ENCODE data around the gene CTBP2. TPM values are rescaled to one million over a fixed set of nuclear protein-coding genes. Genes with fewer than 3 reads are reported as not detected.

The CTBP2 gene
- total RNA-seq, 1 experiment from 2014 or later: 77.8 TPM

DNA sequence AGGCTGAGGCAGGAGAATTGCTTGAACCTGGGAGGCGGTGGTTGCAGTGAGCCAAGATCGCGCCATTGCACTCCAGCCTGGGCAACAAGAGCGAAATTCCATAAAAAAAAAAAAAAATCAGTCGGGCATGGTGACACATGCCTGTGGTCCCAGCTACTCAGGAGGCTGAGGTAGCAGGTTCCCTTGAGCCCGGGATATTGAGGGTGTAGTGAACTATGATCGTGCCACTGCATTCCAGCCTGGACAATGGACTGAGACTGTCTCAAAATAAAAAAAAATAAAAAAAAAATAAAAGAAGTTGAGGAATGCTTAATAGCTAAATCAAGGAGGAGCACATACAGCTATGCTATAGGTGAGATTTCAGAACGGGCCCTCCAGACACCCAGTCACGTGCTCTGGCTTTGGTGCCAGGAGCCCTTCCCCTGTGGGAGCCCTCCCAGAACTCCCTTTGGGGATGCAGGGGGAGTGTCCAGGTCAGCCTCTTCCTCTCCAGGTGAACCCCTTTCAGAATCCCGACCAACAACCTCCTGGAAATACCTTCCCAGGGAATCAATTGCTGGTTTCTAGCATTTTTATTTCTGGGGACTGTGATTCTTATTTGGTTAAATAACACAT, 42.9 kb upstream of the CTBP2 start:
- Histone ChIP-seq H3K27ac (ENCODE audit: low read depth, low read length, poor library complexity, severe bottlenecking) (no peak overlapping the region), H3K27me3 (replicated peaks; ENCODE audit: insufficient read depth, low read depth, low read length, poor library complexity) (peaks cover 5% of the 10 kb centered on the region), H3K4me3 (ENCODE audit: low read depth, low read length, poor library complexity, severe bottlenecking) (no peak overlapping the region), H3K36me3 (ENCODE audit: insufficient read depth, low read length, poor library complexity, severe bottlenecking) (no peaks in the 10 kb centered on the region), H3K4me1 (ENCODE audit: insufficient read depth, low read length, poor library complexity, severe bottlenecking) (no peaks in the 10 kb centered on the region), H3K9me3 (ENCODE audit: low read depth, low read length, poor library complexity, severe bottlenecking) (no peaks in the 10 kb centered on the region)
- ChIA-PET POLR2A (ENCODE audit: low non-redundant PET) (no interaction called here), CTCF (no interaction called here)
- TF ChIP-seq, protein P1, sequence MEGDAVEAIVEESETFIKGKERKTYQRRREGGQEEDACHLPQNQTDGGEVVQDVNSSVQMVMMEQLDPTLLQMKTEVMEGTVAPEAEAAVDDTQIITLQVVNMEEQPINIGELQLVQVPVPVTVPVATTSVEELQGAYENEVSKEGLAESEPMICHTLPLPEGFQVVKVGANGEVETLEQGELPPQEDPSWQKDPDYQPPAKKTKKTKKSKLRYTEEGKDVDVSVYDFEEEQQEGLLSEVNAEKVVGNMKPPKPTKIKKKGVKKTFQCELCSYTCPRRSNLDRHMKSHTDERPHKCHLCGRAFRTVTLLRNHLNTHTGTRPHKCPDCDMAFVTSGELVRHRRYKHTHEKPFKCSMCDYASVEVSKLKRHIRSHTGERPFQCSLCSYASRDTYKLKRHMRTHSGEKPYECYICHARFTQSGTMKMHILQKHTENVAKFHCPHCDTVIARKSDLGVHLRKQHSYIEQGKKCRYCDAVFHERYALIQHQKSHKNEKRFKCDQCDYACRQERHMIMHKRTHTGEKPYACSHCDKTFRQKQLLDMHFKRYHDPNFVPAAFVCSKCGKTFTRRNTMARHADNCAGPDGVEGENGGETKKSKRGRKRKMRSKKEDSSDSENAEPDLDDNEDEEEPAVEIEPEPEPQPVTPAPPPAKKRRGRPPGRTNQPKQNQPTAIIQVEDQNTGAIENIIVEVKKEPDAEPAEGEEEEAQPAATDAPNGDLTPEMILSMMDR (conservative IDR thresholded peaks at IDR 0.05; ENCODE audit: low read depth, low read length): no peak
- intact Hi-C loops (cut with micrococcal nuclease; ENCODE audit: unreplicated experiment): no loop called here
- no TSS peak for BruUV-seq (replicated peaks)
- no peak for DNase-seq (ENCODE audit: low spot score)

DNA sequence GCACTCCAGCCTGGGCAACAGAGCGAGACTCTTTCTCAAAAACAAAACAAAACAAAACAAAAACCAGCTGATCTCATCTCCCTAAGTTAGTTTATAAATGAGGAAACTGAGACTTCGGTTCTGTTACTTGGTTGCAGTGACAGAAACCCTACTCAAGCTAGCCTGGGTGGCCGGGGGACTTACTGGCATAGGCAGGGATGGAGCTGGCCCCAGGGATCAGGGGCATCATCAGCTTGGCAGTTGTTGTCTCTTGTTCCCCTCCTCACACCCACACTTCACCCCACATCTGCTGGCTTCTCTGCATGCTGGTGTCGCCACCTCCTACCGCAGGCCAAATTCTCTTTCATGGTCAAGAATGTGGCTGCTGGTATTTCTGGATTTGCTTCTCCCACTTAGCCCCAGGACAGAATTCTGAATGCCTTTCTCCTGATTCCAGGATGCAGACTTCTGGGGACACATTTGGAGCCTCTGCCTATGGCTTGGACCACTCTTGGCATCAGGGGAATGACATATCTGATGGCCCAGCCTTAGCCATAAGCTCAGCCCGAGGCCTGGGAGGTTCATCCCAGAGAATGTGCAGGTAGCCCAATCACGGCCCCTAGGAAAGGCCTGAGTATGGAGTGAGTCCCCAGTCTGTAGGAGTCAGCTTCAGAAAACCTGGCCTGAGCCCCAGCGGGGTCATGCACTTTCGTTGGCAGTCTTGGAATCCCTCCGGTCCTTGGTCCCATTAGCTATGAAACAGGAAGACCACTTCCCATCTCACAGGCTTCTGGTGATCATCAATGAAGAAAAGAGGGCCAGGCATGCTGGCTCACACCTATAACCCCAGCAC, 41.6 kb upstream of the CTBP2 start:
- no TSS peak for BruUV-seq (replicated peaks)
- Histone ChIP-seq H3K4me3 (ENCODE audit: low read depth, low read length, poor library complexity, severe bottlenecking) (no peak overlapping the region), H3K4me1 (ENCODE audit: insufficient read depth, low read length, poor library complexity, severe bottlenecking) (no peaks in the 10 kb centered on the region), H3K27ac (ENCODE audit: low read depth, low read length, poor library complexity, severe bottlenecking) (no peak overlapping the region), H3K9me3 (ENCODE audit: low read depth, low read length, poor library complexity, severe bottlenecking) (no peaks in the 10 kb centered on the region), H3K36me3 (ENCODE audit: insufficient read depth, low read length, poor library complexity, severe bottlenecking) (no peaks in the 10 kb centered on the region), H3K27me3 (replicated peaks; ENCODE audit: insufficient read depth, low read depth, low read length, poor library complexity) (peaks cover 5% of the 10 kb centered on the region)
- ChIA-PET POLR2A (ENCODE audit: low non-redundant PET) (no interaction called here), CTCF (no interaction called here)
- DNase-seq (ENCODE audit: low spot score): no peak
- no peak for TF ChIP-seq EZH2 (IDR thresholded peaks at IDR 0.05; ENCODE audit: borderline replicate concordance, low read depth, low read length, poor library complexity, severe bottlenecking)
- TF ChIP-seq, protein P1 (conservative IDR thresholded peaks at IDR 0.05; ENCODE audit: low read depth, low read length): no peak
- intact Hi-C loops (cut with micrococcal nuclease; ENCODE audit: unreplicated experiment): no loop called here

DNA sequence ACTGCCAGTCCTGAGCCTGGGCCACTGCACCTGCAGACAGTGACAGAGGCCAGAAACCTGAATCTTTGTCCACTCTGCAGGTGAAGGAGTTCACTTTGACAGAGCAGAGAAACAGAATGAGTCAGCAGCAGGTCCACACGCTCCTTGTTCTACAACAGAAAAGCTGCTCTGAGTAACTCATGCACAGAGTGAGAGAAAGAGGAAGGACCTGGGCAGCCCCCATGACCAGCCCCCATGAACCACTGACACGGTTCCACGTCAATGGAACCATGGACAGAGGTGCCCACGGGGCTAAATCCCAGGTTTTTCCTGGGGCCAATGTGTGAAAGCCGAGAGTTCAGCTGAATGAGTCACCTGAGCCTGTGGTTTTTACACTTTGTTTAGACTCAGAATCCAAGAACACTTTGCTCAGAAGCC, 40.8 kb upstream of the CTBP2 start:
- CTCF ChIA-PET: no interaction called here
- H3K36me3 ChIP-seq (ENCODE audit: insufficient read depth, low read length, poor library complexity, severe bottlenecking): no peaks in the 10 kb centered on the region
- POLR2A ChIA-PET (ENCODE audit: low non-redundant PET): no interaction called here
- no peak overlapping the region for H3K27ac ChIP-seq (ENCODE audit: low read depth, low read length, poor library complexity, severe bottlenecking)
- H3K4me1 ChIP-seq (ENCODE audit: insufficient read depth, low read length, poor library complexity, severe bottlenecking): no peaks in the 10 kb centered on the region
- no peak for TF ChIP-seq EZH2 (IDR thresholded peaks at IDR 0.05; ENCODE audit: borderline replicate concordance, low read depth, low read length, poor library complexity, severe bottlenecking)
- TF ChIP-seq, protein P1 (conservative IDR thresholded peaks at IDR 0.05; ENCODE audit: low read depth, low read length): no peak
- no peak for DNase-seq (ENCODE audit: low spot score)
- H3K9me3 ChIP-seq (ENCODE audit: low read depth, low read length, poor library complexity, severe bottlenecking): no peaks in the 10 kb centered on the region
- no TSS peak for BruUV-seq (replicated peaks)
- no peak overlapping the region for H3K4me3 ChIP-seq (ENCODE audit: low read depth, low read length, poor library complexity, severe bottlenecking)
- H3K27me3 ChIP-seq (replicated peaks; ENCODE audit: insufficient read depth, low read depth, low read length, poor library complexity): peaks cover 5% of the 10 kb centered on the region
- intact Hi-C loops (cut with micrococcal nuclease; ENCODE audit: unreplicated experiment): no loop called here
